HG02759 (cell line): ENCODE results near the gene PPFIA1.
"Not testable (repeated sequence)": the region's sequence is repeated elsewhere in the genome, so short reads cannot be mapped to it uniquely, and the experiment has no call there.

ENCODE experiments used
- ATAC-seq: cut with Tn5 transposase; IDR thresholded peaks from one replicate; pipeline ENCODE4 v1.9.1; 2021; ENCODE audit warnings: mild to moderate bottlenecking, moderate library complexity; ENCODE audit not compliant: unreplicated experiment

The PPFIA1 gene

GRCh38 chr11:70250876-70251658 is 19.4 kb upstream of the PPFIA1 start:
- ATAC-seq = no peak

- ATAC-seq = no peak
Observed at GRCh38 chr11:70251659-70252321, 18.7 kb upstream of the PPFIA1 start.

GRCh38 chr11:70252844-70253243 is 17.6 kb upstream of the PPFIA1 start:
- ATAC-seq = no peak

GRCh38 chr11:70255477-70256116 is 14.9 kb upstream of the PPFIA1 start:
- no peak for ATAC-seq

GRCh38 chr11:70259077-70259476 is 11.4 kb upstream of the PPFIA1 start:
- ATAC-seq = not testable (repeated sequence)

- ATAC-seq = no peak
Observed at GRCh38 chr11:70262951-70263350, 7.5 kb upstream of the PPFIA1 start.

GRCh38 chr11:70263363-70263762 is 7.1 kb upstream of the PPFIA1 start:
- no peak for ATAC-seq

GRCh38 chr11:70265341-70265740 is 5.1 kb upstream of the PPFIA1 start:
- ATAC-seq = peak; percentile 33

- no peak for ATAC-seq
Observed at GRCh38 chr11:70267405-70267950, 3.0 kb upstream of the PPFIA1 start.

GRCh38 chr11:70268526-70268925 is 2.0 kb upstream of the PPFIA1 start:
- ATAC-seq = no peak

- peak; percentile 40 for ATAC-seq
Observed at GRCh38 chr11:70270877-70271648, 573 bp downstream of the PPFIA1 start.

GRCh38 chr11:70271649-70271953 is 1.1 kb downstream of the PPFIA1 start:
- ATAC-seq = no peak

GRCh38 chr11:70272009-70272408 is 1.5 kb downstream of the PPFIA1 start:
- ATAC-seq = no peak

- no peak for ATAC-seq
Observed at GRCh38 chr11:70278994-70279393, 8.5 kb downstream of the PPFIA1 start.

- ATAC-seq = no peak
Observed at GRCh38 chr11:70281156-70281609, 10.7 kb downstream of the PPFIA1 start.

- no peak for ATAC-seq
Observed at GRCh38 chr11:70282012-70282411, 11.5 kb downstream of the PPFIA1 start.

- no peak for ATAC-seq
Observed at GRCh38 chr11:70288721-70289120, 18.2 kb downstream of the PPFIA1 start.

- no peak for ATAC-seq
Observed at GRCh38 chr11:70289582-70289981, 19.1 kb downstream of the PPFIA1 start.

- no peak for ATAC-seq
Observed at GRCh38 chr11:70290361-70291065, 20.0 kb downstream of the PPFIA1 start.

GRCh38 chr11:70292166-70292565 is 21.7 kb downstream of the PPFIA1 start:
- no peak for ATAC-seq
